C1 segment of cervical spinal cord (tissue), 14 donors: ENCODE measurements around the gene CSF2.

Source experiments
- DNase-seq, 14 donors: peaks; one replicate each; lab custom pipeline; 2025; lab: John Stamatoyannopoulos, UW

The CSF2 gene

DNA sequence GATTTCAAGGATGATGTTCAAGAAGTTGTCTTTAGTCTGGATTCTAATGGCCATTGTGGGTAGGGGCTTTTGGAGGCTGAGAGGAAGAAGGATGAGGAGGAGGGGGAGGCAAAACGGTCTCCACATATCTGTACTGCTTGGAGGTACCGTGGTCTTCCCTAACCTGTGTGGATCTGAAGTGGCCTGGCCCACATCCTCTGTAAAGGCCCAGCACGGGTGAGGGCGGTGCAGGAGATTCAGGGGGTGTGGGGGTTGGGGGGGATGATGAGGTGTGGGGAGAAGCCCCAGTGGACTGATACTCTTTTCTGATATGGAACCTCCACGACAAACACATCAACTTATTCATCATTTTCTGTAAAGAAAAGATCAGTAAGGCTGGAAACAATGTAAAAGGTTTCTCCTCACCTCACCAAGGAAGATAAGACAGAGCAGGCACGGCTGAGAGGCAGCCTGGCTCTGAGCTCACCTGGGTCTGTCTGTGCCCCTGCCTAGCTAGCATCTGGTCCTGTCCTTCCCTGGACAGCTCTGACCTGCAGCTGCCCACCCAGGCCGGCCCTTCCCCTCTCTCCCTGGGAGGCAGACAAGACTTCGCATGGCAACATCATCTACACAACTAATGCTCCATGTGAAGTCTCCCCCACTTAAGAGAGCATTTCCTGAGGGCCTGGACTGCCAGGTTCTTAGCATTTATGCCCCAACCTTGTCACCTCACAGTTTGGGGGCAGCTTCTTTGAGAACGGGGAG lies 18.7 kb upstream of the CSF2 start:
- DNase-seq, result no peak

DNA sequence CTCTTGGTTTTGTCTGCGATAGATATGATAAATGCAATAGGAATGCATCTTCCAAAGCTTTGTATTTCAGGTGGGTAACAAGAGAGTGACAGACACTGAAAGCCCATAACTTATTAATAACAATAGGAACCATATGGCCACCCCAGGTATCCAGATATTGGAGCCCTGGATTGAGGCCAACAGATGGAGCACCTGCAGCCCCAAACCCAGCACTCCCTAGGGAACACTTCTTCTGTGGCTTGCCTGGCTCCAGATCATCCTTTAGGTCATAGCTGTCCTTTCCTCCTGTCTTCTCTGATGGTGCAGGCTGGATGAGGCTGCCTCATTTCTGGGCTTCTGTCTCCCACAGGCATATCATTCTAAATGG lies 18.2 kb upstream of the CSF2 start:
- no peak for DNase-seq

DNA sequence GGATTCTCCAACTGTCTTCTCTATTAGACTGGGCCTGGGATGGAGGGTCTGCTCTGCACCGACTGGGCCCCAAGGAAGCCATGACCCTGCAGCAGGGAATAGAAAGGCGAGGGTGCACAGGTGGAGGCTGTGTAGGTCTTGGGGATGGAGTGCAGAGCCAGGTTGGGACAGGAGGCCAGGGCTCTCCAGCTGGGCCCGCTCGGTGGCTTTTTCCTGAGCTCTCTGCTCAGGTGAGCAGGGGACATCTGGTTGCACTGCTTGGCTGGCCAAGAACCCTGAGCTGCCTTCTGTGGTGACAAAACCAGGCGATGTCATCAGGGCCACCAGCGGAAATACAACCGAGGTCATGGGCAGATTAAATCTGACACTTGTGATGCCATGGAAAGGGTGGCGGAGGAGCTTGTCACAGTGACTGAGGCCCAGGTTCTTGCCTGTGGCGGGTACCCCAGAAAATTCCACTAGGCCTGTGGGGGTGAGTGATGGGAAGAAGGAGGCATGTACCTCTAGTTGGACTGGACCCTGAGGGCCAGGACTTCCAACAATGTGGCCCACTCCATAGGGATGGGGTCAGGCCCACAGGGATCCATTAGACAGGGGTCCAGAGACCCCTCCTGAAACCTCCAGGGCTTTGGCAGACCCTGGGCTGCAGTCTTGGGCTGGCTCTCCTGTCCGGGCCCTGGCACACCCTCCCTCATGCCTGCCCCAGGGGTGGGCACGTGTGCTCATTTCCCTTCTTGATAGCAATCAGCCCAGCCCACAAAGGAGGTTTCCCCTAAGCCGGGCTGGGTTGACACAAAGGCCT lies 17.6 kb upstream of the CSF2 start:
- DNase-seq, result peak in 1 of 14 donors; percentile 64

DNA sequence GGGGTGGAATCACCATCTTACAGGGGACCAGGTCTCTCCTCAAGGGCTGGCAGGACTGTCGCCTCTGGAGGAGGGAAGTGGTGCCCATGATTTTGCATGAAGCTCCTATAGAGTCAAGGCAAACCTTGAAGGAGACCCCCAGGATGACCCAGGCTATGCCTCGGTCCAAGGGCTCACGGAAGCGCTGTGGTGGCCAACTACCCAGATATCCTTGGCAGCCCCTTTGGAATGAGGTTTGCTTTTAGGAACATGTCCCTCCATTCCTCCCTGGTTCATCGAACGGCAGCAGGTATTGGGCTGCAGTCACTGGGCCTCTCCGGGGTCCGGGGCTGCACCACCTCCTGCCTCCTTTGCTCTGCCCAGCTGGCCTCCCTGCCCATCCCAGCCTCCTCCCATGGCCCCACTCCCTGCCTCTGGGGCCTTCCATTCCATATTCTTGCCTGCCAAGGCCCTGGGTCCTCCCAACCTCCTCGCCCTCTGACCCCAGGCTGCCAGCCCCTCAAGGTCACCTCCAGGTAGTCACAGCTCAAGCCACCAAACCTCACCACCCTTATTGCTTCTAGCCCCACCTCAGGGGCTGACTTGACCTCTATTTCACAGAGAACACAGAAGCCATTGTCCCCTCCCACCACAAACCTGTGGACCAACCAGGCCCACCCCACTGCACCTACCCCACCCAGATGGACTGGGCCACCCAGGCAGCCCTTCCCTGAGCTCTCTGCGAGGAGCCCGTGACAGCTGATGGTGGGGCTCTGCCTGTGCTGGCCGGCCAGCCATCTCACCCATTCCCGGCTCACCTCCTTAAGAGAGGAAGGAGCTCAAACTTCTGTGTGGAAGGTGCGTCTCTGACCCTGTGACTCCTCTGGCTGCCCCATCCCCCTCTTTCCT lies 16.7 kb upstream of the CSF2 start:
- no peak for DNase-seq

DNA sequence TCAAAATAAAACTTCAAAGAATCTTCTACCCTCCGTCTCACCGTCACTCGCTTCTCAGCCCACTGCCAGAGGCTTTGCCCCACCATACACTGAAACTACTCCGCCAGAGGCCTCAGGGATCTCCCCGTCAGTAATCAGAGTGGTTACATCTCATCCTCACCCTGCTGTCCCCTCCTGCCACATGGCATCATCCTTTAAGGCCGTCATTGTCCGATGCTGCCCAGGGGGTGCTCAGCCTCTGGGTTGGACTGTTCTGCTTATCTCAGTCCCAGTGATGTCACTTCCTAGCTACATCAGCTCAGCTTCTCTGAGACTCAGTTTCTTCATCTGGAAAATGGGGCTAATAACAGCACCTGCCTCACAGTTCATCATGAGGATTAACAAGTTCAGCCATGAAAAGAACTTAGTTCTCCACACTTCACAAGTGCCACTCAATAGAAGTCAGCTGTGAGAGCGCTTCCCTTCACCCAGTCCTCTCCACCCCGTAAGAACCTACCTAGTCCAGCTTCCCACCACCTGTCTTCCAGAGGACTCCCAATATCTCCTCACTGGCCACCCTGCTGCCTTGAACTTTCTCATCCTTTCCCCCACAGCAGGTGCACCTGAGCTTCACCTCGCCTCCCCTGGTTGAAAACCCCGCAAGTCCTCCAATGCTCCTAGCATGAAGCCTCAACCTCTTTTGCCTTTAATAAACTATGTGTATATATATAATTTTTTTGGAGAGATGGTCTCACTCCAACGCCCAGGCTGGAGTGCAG lies 15.9 kb upstream of the CSF2 start:
- no peak for DNase-seq

DNA sequence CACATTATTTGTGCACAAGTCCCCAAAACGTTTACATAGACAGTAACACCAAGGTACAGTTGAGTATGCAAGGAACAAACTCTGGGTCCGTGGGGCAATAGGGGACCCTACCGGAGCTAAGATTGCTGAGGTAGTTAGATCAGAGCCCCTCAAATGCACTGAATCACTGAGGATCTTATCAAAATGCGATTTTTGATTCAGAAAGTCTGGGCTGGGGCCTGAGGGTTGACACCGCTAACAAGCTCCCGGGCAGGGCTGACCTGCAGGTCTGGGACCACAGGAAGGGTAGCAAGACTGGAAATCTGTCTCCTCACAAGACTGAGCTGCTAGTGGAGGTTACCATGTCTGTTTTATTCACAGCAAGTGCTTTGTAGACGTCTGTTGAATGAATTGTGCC lies 14.9 kb upstream of the CSF2 start:
- DNase-seq, result no peak

DNA sequence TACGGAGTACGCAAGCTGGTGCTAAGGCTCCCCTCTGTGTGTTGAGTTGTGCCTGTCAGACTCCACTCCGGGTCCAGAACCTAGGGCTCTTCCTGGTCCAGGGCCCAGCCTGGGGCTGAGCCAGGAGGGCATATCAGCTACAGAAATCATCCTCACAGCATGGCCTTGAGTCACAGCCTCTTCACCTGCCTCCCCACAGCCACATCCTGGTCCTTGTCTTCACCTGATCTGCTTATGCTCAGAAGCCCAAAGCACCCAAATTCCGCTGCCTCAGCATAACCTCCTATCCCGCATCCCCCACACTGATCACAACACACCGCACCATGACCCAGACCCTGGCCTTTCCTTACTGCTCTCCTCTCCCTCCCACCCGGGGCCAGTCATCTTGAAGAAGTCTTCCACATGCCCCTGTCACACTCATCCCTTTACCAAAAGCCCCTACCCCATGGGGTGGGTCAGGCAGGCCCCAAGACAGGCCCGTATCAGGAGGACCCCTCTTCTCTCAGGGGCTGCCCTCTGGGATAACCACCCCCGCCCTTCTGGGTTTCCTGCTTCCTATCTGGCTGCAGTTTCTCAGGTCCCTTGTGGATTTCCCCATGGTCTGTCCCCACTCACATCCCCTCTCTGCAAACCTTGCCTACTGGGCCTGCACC lies 14.4 kb upstream of the CSF2 start:
- DNase-seq, result peak in 1 of 14 donors; percentile 72

DNA sequence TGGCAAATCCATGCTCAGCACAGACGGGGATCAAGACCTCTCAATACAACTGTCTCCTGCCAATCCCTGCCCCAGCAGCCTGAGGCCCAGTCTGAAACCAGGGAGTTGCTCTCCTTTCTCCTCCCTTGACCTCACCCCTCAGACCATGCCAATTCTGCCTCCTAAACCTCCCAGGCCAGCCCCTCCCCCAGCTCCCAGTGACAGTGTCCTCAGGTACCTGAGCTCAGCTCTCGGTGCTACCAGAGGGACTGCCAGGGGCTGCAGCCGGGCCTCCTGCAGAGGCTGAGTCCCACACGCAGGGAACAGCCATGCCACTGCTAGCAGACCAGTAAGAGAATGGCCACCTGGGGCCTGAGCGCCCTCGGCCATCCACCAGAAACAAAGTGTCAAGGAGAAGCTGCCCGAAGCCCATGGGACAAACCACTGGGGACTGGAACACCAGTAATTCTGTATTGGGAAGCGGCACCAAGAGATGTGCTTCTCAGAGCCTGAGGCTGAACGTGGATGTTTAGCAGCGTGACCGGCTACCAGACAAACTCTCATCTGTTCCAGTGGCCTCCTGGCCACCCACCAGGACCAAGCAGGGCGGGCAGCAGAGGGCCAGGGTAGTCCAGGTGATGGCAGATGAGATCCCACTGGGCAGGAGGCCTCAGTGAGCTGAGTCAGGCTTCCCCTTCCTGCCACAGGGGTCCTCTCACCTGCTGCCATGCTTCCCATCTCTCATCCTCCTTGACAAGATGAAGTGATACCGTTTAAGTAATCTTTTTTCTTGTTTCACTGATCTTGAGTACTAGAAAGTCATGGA lies 13.7 kb upstream of the CSF2 start:
- no peak for DNase-seq

DNA sequence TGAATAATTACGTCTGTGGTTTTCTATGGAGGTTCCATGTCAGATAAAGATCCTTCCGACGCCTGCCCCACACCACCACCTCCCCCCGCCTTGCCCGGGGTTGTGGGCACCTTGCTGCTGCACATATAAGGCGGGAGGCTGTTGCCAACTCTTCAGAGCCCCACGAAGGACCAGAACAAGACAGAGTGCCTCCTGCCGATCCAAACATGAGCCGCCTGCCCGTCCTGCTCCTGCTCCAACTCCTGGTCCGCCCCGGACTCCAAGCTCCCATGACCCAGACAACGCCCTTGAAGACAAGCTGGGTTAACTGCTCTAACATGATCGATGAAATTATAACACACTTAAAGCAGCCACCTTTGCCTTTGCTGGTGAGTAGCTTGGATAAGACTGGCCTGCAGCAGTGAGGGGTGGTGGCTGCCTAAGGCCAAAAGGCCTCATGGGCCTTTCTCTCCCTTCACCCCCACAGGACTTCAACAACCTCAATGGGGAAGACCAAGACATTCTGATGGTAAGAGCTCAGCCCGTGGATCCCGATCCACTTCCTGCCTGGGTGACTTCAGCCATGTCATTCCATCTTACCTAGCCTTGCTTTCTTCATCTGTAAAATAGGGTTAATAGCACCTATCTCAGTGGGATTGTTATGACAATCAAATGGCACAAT lies 13.0 kb upstream of the CSF2 start, which contains the start of gene IL3:
Gene IL3, plus strand, starts transcription at position 155 of the 661 bp plus-strand sequence. Its CDS starts 52 bp downstream, at position 207.
- DNase-seq, result no peak

DNA sequence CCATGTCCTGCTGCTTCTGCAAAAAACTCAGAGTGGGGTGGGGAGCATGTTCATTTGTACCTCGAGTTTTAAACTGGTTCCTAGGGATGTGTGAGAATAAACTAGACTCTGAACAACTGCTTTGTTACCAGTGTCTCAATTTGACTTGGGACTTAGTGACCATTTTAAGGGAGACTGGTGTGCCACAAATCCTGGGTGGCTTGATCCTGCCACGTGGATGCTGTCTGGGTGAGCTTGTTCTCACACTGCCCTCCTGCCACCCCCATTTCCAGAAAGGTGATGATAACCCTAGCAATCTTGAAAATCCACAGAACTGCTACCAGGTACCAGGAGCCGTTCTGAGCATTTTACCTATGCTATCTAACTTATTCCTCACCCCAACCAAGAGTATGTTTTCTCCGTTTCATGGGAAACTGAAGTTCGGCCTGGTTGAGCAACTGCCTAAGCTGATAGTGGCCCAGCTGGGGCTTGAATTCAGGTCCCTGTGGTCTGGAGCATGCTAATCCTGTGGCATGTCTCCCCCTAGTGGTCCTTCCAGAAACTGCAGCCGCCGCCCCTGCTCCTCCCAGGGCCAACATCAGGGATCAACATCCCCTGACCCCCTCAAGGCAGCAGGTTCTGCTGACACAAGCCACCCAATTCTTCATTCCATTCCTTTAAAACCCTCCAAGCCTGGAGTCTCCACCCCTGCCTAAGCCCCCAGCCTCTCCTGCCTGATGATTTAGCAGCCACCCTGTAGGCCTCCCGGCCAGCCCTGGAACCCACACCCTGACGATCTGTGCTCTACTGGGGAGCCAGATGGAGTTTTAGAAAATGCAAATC lies 10.3 kb upstream of the CSF2 start:
- peak in 10 of 14 donors; percentile 5 to 69 (median 20) for DNase-seq

DNA sequence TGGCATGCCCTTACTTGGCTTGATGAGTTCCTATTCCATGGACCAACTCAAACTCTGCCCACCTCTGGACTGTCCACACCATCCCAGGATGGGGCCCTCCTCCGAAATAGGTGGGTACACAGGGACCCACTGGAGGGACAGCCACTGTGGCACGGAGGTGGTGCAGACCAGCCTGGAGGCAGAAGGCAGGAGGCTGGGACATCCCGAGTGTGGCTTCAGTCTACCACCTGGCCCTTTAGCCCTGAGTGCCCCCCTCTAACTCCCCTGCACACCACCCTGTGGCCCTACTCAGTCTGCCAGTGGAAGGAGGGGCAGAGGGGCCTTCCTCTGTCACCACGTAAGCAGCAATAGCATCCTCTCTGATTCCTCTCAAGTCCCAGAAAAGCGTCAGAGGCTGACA lies 9.4 kb upstream of the CSF2 start:
- no peak for DNase-seq

DNA sequence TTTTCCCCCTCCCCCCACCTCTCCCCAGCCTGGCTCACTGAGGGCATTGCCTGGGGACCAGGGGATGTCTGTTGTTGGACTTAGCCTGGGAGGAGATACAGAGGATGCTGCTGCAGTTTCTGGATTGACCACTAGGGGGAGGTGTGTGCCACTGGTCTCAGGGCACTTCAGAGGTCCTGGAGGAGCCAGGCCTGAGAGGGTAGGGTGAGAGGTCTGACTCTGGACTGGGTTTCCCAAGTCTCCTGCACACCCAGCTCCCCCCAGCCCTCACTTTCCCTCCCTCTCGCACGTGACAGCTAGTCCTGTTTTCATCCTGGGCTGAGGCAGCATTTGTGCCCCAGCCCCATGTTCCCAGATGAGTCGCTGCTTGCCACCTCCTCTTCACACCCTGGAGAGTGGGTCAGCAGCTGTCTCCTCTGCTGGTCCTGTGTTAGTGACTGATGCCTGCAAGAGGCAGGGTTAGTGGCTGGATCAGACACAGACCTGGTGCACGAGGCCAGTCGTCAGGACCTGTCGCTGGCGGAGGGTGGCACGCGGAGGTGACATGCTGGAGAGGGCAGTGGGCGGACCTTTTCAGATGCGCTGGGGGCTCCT lies 8.8 kb upstream of the CSF2 start:
- peak in 10 of 14 donors; percentile 7 to 59 (median 37) for DNase-seq

DNA sequence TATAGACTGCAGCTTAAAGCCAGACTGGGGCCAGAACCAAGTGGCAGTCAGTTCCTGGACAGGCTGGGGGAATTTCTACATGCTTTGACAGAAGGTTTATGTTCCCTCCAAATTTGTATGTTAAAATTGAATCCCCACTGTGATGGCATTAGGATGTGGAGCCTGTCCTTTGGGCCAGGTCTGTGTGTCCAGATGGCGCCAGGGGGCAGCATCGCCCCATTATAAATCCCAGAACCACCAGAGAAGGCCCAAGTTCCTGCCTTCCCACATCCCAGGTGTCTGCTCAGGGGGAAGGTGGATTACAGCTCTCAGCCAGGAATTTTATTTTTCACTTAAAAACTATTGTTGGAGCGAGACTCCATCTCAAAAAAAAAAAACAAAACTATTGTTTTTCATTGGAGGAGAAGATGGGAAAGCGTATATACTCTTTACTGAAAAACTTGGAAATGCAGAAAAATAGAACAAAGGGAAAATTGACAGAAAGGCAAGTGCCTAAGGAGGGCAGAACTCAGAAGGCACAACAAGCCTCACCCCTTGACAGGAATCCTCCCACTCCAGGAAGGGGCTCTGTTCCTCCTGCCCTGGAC lies 8.1 kb upstream of the CSF2 start:
- DNase-seq, result peak in 1 of 14 donors; percentile 75

DNA sequence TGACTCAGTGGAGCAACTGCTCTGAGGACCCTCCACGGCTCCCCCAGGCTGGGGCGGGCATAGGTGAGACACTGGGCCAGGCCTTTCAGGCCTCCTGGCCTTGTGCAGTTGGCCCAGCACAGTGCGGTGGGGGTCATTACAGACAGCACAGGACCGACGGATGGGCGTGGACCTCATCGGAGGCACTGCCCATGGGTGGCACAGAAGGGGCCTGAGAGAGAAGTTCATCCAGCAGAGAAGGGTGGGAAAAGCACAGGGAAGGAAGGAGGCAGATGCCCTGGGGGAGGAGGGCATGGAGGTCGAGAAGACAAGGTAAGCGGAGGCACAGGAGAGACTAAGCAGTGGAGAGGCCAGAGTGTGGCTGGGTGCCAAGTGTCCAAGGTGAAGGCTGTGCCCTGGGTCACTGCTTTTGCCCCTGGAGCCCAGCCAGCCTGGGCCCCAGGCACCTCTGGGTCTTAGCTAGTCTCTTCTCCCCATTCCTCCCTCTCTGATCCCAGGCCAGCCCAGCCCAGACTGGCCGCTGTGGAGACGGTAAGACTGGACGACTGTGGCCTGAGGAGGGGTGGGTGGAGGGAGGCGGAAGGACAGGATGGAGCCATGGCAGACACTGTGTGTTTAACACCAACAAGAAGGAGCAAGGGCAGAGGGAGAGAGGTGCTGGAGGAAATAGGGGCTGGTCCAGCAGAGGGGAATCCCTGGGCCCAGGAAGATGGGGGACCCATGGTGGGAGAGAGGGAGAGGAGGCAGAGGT lies 7.5 kb upstream of the CSF2 start:
- no peak for DNase-seq

DNA sequence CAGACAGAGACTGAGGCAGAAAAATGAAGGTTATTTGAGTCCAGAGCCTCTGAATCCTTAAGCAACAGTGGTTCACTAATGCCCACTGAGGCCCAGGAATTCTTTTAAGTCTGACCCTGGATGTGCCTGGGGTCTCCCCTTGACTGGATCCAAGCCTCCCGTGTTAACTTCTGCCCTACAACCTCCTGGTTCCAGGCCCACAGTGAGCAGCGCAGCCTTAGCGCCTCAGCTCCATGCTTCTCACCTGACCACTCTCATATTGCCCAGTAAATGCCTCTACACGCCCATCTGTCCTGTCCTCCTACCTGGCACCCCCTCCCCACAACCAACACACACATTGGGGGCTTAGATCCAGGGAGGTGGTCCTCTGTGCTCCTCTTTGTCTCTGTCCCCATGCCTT lies 6.7 kb upstream of the CSF2 start:
- no peak for DNase-seq

DNA sequence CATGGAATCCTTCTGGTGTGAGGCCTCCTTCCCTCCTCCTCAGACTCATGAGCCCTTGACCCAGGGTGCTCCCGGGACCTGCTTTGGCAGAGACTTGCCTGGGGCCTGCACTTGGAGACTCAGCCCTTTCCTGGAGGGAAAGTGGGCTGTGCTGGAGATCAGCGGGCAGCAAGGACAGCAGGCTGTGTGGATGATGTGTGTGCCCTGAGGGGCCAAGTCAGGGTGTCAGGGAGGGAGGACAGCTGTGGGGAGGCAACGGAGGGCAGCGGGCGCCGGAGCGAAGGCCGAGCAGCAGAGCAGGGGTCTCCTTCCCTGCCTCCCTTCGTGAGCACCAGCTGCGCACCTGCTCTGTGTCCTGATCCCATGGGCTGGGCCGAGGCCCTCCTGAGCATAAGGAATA lies 6.1 kb upstream of the CSF2 start:
- DNase-seq, result no peak
